Mononuclear cell (primary cell): ENCODE data around the gene TMEM60. TPM values are rescaled to one million over a fixed set of nuclear protein-coding genes. Genes with fewer than 3 reads are reported as not detected.
"Not testable (repeated sequence)": the region's sequence is repeated elsewhere in the genome, so short reads cannot be mapped to it uniquely, and the experiment has no call there.

Source experiments
- H3K27me3 ChIP-seq: 2 replicates; pipeline ENCODE4 v1.6.0; 2011; ENCODE audit warnings: low read length, control low read depth; ENCODE audit not compliant: insufficient read depth
- H3K4me1 ChIP-seq: 2 replicates; pipeline ENCODE4 v1.5.1; 2011; ENCODE audit warnings: mild to moderate bottlenecking, low read length, control low read depth; ENCODE audit not compliant: insufficient read depth
- H3K4me3 ChIP-seq: 2 replicates; pipeline ENCODE4 v1.5.1; 2011; ENCODE audit warnings: mild to moderate bottlenecking, low read length, moderate library complexity
- H3K9me3 ChIP-seq: 2 replicates; pipeline ENCODE4 v1.5.1; 2011; ENCODE audit warnings: low read depth, mild to moderate bottlenecking, control low read depth, low read length
- total RNA-seq: library from RNA; depleted of rRNA; stranded (reverse); fragments of >200 nt; gene quantifications from one replicate; pipeline ENCODE4 v1.2.3, GENCODE V29; 2012

TMEM60 gene
- total RNA-seq: 7.7 TPM

GRCh38 chr7:77798394-77799077 lies at the start of gene TMEM60, which contains the start of gene PHTF2:
TMEM60 (minus strand) TSS chr7:77798434; CDS start chr7:77794373, 4,061 bp downstream.
PHTF2 (plus strand) TSS chr7:77798773.
- H3K9me3 ChIP-seq: no peaks in the 10 kb centered on the region
- peaks cover 41% of the 10 kb centered on the region for H3K4me1 ChIP-seq
- H3K4me3 ChIP-seq: peak within 1 kb of the TSS; percentile 95
- no peaks in the 10 kb centered on the region for H3K27me3 ChIP-seq

- Histone ChIP-seq H3K27me3 (no peaks in the 10 kb centered on the region), H3K9me3 (no peaks in the 10 kb centered on the region), H3K4me1 (peaks cover 4% of the 10 kb centered on the region), H3K4me3 (no peak overlapping the region)
Observed at GRCh38 chr7:77846317-77847092, 48.3 kb upstream of the TMEM60 start.

- no peak overlapping the region for H3K4me3 ChIP-seq
- H3K9me3 ChIP-seq: no peaks in the 10 kb centered on the region
- H3K4me1 ChIP-seq: peaks cover 8% of the 10 kb centered on the region
- no peaks in the 10 kb centered on the region for H3K27me3 ChIP-seq
Observed at GRCh38 chr7:77843194-77843593, 45.0 kb upstream of the TMEM60 start.

GRCh38 chr7:77839919-77840318 lies 41.7 kb upstream of the TMEM60 start:
- Histone ChIP-seq H3K27me3 (no peaks in the 10 kb centered on the region), H3K4me3 (no peak overlapping the region), H3K9me3 (no peaks in the 10 kb centered on the region), H3K4me1 (peaks cover 8% of the 10 kb centered on the region)

- Histone ChIP-seq H3K27me3 (no peaks in the 10 kb centered on the region), H3K9me3 (no peaks in the 10 kb centered on the region), H3K4me3 (no peak overlapping the region), H3K4me1 (peaks cover 17% of the 10 kb centered on the region)
Observed at GRCh38 chr7:77838929-77839491, 40.8 kb upstream of the TMEM60 start.

- H3K4me1 ChIP-seq: peaks cover 25% of the 10 kb centered on the region
- no peak overlapping the region for H3K4me3 ChIP-seq
- H3K9me3 ChIP-seq: no peaks in the 10 kb centered on the region
- H3K27me3 ChIP-seq: no peaks in the 10 kb centered on the region
Observed at GRCh38 chr7:77837966-77838365, 39.7 kb upstream of the TMEM60 start.

GRCh38 chr7:77837275-77837674 lies 39.0 kb upstream of the TMEM60 start:
- H3K4me3 ChIP-seq: no peak overlapping the region
- H3K27me3 ChIP-seq: no peaks in the 10 kb centered on the region
- peaks cover 25% of the 10 kb centered on the region for H3K4me1 ChIP-seq
- H3K9me3 ChIP-seq: no peaks in the 10 kb centered on the region

- not testable (repeated sequence) for H3K9me3 ChIP-seq, H3K4me3 ChIP-seq, H3K27me3 ChIP-seq
- H3K4me1 ChIP-seq: peaks cover 25% of the 10 kb centered on the region
Observed at GRCh38 chr7:77836425-77836824, 38.2 kb upstream of the TMEM60 start.

- Histone ChIP-seq H3K4me1 (peaks cover 26% of the 10 kb centered on the region), H3K27me3 (no peaks in the 10 kb centered on the region), H3K4me3 (no peak overlapping the region), H3K9me3 (no peaks in the 10 kb centered on the region)
Observed at GRCh38 chr7:77833136-77833535, 34.9 kb upstream of the TMEM60 start.

- Histone ChIP-seq H3K4me3 (no peak overlapping the region), H3K27me3 (no peaks in the 10 kb centered on the region), H3K4me1 (peaks cover 28% of the 10 kb centered on the region)
Observed at GRCh38 chr7:77831953-77832352, 33.7 kb upstream of the TMEM60 start.

GRCh38 chr7:77831481-77831880 lies 33.2 kb upstream of the TMEM60 start:
- Histone ChIP-seq H3K4me1 (peaks cover 28% of the 10 kb centered on the region), H3K9me3 (peaks cover 3% of the 10 kb centered on the region), H3K27me3 (no peaks in the 10 kb centered on the region), H3K4me3 (no peak overlapping the region)

More at GRCh38 chr7:77831953-77832352, 33.7 kb upstream of the TMEM60 start:
- H3K9me3 ChIP-seq: no peaks in the 10 kb centered on the region

GRCh38 chr7:77830649-77831355 lies 32.6 kb upstream of the TMEM60 start:
- Histone ChIP-seq H3K4me1 (peaks cover 28% of the 10 kb centered on the region), H3K27me3 (no peaks in the 10 kb centered on the region), H3K9me3 (peaks cover 9% of the 10 kb centered on the region), H3K4me3 (no peak overlapping the region)

- H3K9me3 ChIP-seq: peaks cover 9% of the 10 kb centered on the region
- H3K4me1 ChIP-seq: peaks cover 31% of the 10 kb centered on the region
- H3K27me3 ChIP-seq: no peaks in the 10 kb centered on the region
- no peak overlapping the region for H3K4me3 ChIP-seq
Observed at GRCh38 chr7:77827999-77828398, 29.8 kb upstream of the TMEM60 start.

- H3K4me3 ChIP-seq: no peak overlapping the region
- peaks cover 11% of the 10 kb centered on the region for H3K9me3 ChIP-seq
- no peaks in the 10 kb centered on the region for H3K27me3 ChIP-seq
- H3K4me1 ChIP-seq: peaks cover 37% of the 10 kb centered on the region
Observed at GRCh38 chr7:77826300-77826699, 28.1 kb upstream of the TMEM60 start.

- Histone ChIP-seq H3K4me3 (no peak overlapping the region), H3K27me3 (no peaks in the 10 kb centered on the region), H3K9me3 (peaks cover 23% of the 10 kb centered on the region), H3K4me1 (peaks cover 37% of the 10 kb centered on the region)
Observed at GRCh38 chr7:77825131-77825530, 26.9 kb upstream of the TMEM60 start.
